HCT116 (cell line): ENCODE data around the gene FLT3LG. TPM values are rescaled to one million over a fixed set of nuclear protein-coding genes. Genes with fewer than 3 reads are reported as not detected.
A peak's percentile ranks its signal among the peaks of the same experiment; 100 is the strongest.

Source experiments
- ATAC-seq: fragments of 200-7000 bp; cut with Tn5 transposase; 2 replicates; pipeline ENCODE4 v1.9.1; 2020; ENCODE audit warnings: mild to moderate bottlenecking, moderate library complexity
- BruUV-seq: library from RNA; stranded (reverse); fragments of 400-500 nt; replicated peaks from 2 replicates; lab custom pipeline; 2021; lab: Mats Ljungman, UMichigan
- CTCF ChIA-PET: fragments of 300-600 bp; sonication (Branson Sonifier 250); formaldehyde crosslinking; loops from one replicate; lab custom pipeline; 2021; ENCODE audit warnings: antibody characterized with exemption; lab: Charles Lee
- POLR2A ChIA-PET: fragments of 300-600, 350-600 bp; sonication (Branson Sonifier 250); formaldehyde crosslinking; loops from one replicate; lab custom pipeline; 2021; ENCODE audit warnings: antibody characterized with exemption; lab: Charles Lee
- RAD21 ChIA-PET, 2 experiments: fragments of 300-600 bp; sonication (Branson Sonifier 250); formaldehyde crosslinking; loops; one replicate each; lab custom pipeline; 2023; ENCODE audit warnings: low total read pairs in 2 of 2; ENCODE audit not compliant: uncharacterized antibody in 2 of 2, unreplicated experiment in 2 of 2, low non-redundant PET in 1 of 2; lab: Charles Lee
- DNase-seq: peaks from one replicate; pipeline ENCODE4 v3.0.0-alpha.2; 2010; ENCODE audit warnings: low read depth, low spot score
- H2AFZ ChIP-seq: fragments of 200-600 bp; shearing (Covaris generic), sonication (generic); 2 replicates; pipeline ENCODE4 v1.6.1; 2017; ENCODE audit warnings: low read depth, mixed run types, mixed read lengths, antibody characterized with exemption, low read length; ENCODE audit not compliant: poor library complexity, severe bottlenecking
- H3K27ac ChIP-seq: 2 replicates; pipeline ENCODE4 v1.5.1; 2012; ENCODE audit warnings: low read depth, low read length
- H3K27me3 ChIP-seq: fragments of 200-600 bp; sonication (generic); 2 replicates; pipeline ENCODE4 v1.6.1; 2016; ENCODE audit warnings: mixed run types, low read length, mixed read lengths; ENCODE audit not compliant: insufficient read depth
- H3K36me3 ChIP-seq, 2 experiments: fragments of 200-500 bp in 1 of 2; fragments of 200-600 bp in 1 of 2; sonication (Bioruptor generic) in 1 of 2; sonication (generic) in 1 of 2; 2 replicates each; pipeline versions ENCODE4 v1.5.1 to v1.6.1; 2014 to 2016; ENCODE audit warnings: low read length in 2 of 2, inconsistent platforms in 1 of 2, mixed read lengths in 1 of 2, mixed run types in 1 of 2; ENCODE audit not compliant: insufficient read depth in 2 of 2, control insufficient read depth in 1 of 2
- H3K4me1 ChIP-seq, 2 experiments: fragments of 200-600 bp in 1 of 2; sonication (generic) in 1 of 2; 2 replicates each; pipeline versions ENCODE4 v1.5.1 to v1.6.1; 2012 to 2017; ENCODE audit warnings: low read length in 2 of 2, inconsistent platforms in 1 of 2, mild to moderate bottlenecking in 1 of 2, mixed read lengths in 1 of 2, mixed run types in 1 of 2, moderate library complexity in 1 of 2; ENCODE audit not compliant: insufficient read depth in 2 of 2, control insufficient read depth in 1 of 2
- H3K4me2 ChIP-seq: fragments of 200-600 bp; sonication (generic); 2 replicates; pipeline ENCODE4 v1.6.1; 2017; ENCODE audit warnings: mixed run types, low read length, mixed read lengths
- H3K4me3 ChIP-seq, 2 experiments: fragments of 200-600 bp in 1 of 2; sonication (generic) in 1 of 2; replicated peaks in 1 of 2; 2 replicates each; pipeline ENCODE4 v1.5.1; 2011 to 2016; ENCODE audit warnings: low read length in 2 of 2, control low read depth in 1 of 2, low read depth in 1 of 2, mild to moderate bottlenecking in 1 of 2, mixed read lengths in 1 of 2, mixed run types in 1 of 2
- H3K79me2 ChIP-seq: fragments of 200-600 bp; sonication (generic); 2 replicates; pipeline ENCODE4 v1.6.1; 2017; ENCODE audit warnings: mild to moderate bottlenecking, mixed run types, low read length, moderate library complexity, mixed read lengths; ENCODE audit not compliant: insufficient read depth
- H3K9ac ChIP-seq: fragments of 200-600 bp; sonication (generic); 2 replicates; pipeline ENCODE4 v1.6.1; 2016; ENCODE audit warnings: low read length, mixed read lengths
- H3K9me2 ChIP-seq: fragments of 200-600 bp; sonication (generic), shearing (Covaris generic); 2 replicates; pipeline ENCODE4 v1.6.1; 2017; ENCODE audit warnings: mixed run types, mild to moderate bottlenecking, moderate library complexity; ENCODE audit not compliant: insufficient read depth
- H3K9me3 ChIP-seq, 2 experiments: fragments of 200-500 bp in 1 of 2; fragments of 200-600 bp in 1 of 2; sonication (Bioruptor generic) in 1 of 2; sonication (generic) in 1 of 2; 2 replicates each; pipeline ENCODE4 v1.6.1; 2014 to 2017; ENCODE audit warnings: low read length in 2 of 2, mixed read lengths in 2 of 2, inconsistent platforms in 1 of 2, low read depth in 1 of 2, mild to moderate bottlenecking in 1 of 2, mixed run types in 1 of 2, moderate library complexity in 1 of 2; ENCODE audit not compliant: control insufficient read depth in 1 of 2, insufficient read depth in 1 of 2
- H4K20me1 ChIP-seq: fragments of 200-600 bp; sonication (generic), shearing (Covaris generic); 2 replicates; pipeline ENCODE4 v1.6.1; 2017; ENCODE audit warnings: mixed run types, mild to moderate bottlenecking, moderate library complexity; ENCODE audit not compliant: insufficient read depth
- ATF3 ChIP-seq: IDR thresholded peaks from 2 replicates; pipeline ENCODE4 v1.6.1; 2012
- CBX3 ChIP-seq: IDR thresholded peaks from 2 replicates; pipeline ENCODE4 v1.6.1; 2012; ENCODE audit warnings: low read depth
- CTCF ChIP-seq, 3 experiments: fragments of 200-600 bp in 1 of 3; sonication (generic) in 1 of 3; IDR thresholded peaks in 2 of 3; conservative IDR thresholded peaks in 1 of 3; 2 replicates each; pipeline ENCODE4 v1.5.1; 2012 to 2017; ENCODE audit warnings: low read depth in 2 of 3, low read length in 2 of 3, antibody characterized with exemption in 1 of 3, borderline replicate concordance in 1 of 3, control low read depth in 1 of 3, mild to moderate bottlenecking in 1 of 3, mixed read lengths in 1 of 3, mixed run types in 1 of 3, moderate library complexity in 1 of 3; ENCODE audit not compliant: insufficient read depth in 1 of 3
- ELF1 ChIP-seq: IDR thresholded peaks from 2 replicates; pipeline ENCODE4 v1.6.1; 2012; ENCODE audit warnings: low read depth, borderline replicate concordance
- EZH2 ChIP-seq: fragments of 200-600 bp; sonication (generic); IDR thresholded peaks from 2 replicates; pipeline ENCODE4 v1.6.1; 2017; ENCODE audit warnings: antibody characterized with exemption, mixed run types
- EZH2phosphoT487 ChIP-seq: fragments of 200-600 bp; IDR thresholded peaks from 2 replicates; pipeline ENCODE4 v1.6.1; 2018; ENCODE audit warnings: antibody characterized with exemption, borderline replicate concordance
- FOSL1 ChIP-seq: IDR thresholded peaks from 2 replicates; pipeline ENCODE4 v1.6.1; 2012; ENCODE audit warnings: low read depth
- JUND ChIP-seq: IDR thresholded peaks from 2 replicates; pipeline ENCODE4 v1.6.1; 2012
- MAX ChIP-seq: IDR thresholded peaks from 2 replicates; pipeline ENCODE4 v1.6.1; 2012
- POLR2AphosphoS5 ChIP-seq: IDR thresholded peaks from 2 replicates; pipeline ENCODE4 v1.6.1; 2011; ENCODE audit warnings: mild to moderate bottlenecking, low read depth, low read length, moderate library complexity
- RAD21 ChIP-seq: IDR thresholded peaks from 2 replicates; pipeline ENCODE4 v1.6.1; 2012; ENCODE audit warnings: low read depth, mild to moderate bottlenecking
- SP1 ChIP-seq: IDR thresholded peaks from 2 replicates; pipeline ENCODE4 v1.6.1; 2012; ENCODE audit warnings: low read depth
- SRF ChIP-seq: IDR thresholded peaks from 2 replicates; pipeline ENCODE4 v1.6.1; 2012; ENCODE audit warnings: low read depth
- TCF7L2 ChIP-seq: IDR thresholded peaks from 2 replicates; pipeline ENCODE4 v1.7.0; 2011; ENCODE audit warnings: borderline replicate concordance, inconsistent platforms; ENCODE audit not compliant: insufficient read depth, insufficient read length; ENCODE audit errors: extremely low read depth
- ZFX ChIP-seq: fragments of 450-650 bp; IDR thresholded peaks from 2 replicates; pipeline ENCODE4 v1.6.1; 2017
- ZNF274 ChIP-seq: fragments of 200-500 bp; sonication (Bioruptor generic); IDR thresholded peaks from 2 replicates; pipeline ENCODE4 v1.6.1; 2014; ENCODE audit warnings: mild to moderate bottlenecking, low read depth, low read length, inconsistent platforms
- intact Hi-C: fragments of 100-400 bp; cut with micrococcal nuclease; formaldehyde crosslinking; loops from 2 replicates; pipeline ENCODE4 v1.10.0; 2022
- total RNA-seq: library from RNA; stranded (reverse); gene quantifications from one replicate; pipeline ENCODE4 v1.2.1, GENCODE V29; 2021; ENCODE audit not compliant: unreplicated experiment

The FLT3LG gene
- total RNA-seq, 1 experiment from 2014 or later = 3.8 TPM

- intact Hi-C loops = no loop called here
Observed at GRCh38 chr19:49450405-49450804, 23.6 kb upstream of the FLT3LG start.

More at GRCh38 chr19:49450405-49450804, 23.6 kb upstream of the FLT3LG start:
- peak overlapping the region; percentile 91 for H3K27ac ChIP-seq
- TF ChIP-seq JUND (no peak), SRF (no peak), SP1 (no peak), ATF3 (no peak), ZFX (no peak), EZH2phosphoT487 (no peak), RAD21 (no peak), CTCF (IDR thresholded peaks at IDR 0.05 in 2 of 3, conservative IDR thresholded peaks at IDR 0.05 in 1 of 3; ENCODE audit: borderline replicate concordance in 1 of 3, insufficient read depth in 1 of 3, low read depth in 2 of 3, low read length in 2 of 3) (no peak), FOSL1 (no peak), CBX3 (no peak), ELF1 (no peak), TCF7L2 (no peak), EZH2 (no peak), POLR2AphosphoS5 (no peak), ZNF274 (no peak), MAX (no peak)
- ChIA-PET RAD21 (no interaction called here), POLR2A (no interaction called here), CTCF (no interaction called here)
- no TSS peak for BruUV-seq
- H4K20me1 ChIP-seq = no peaks in the 10 kb centered on the region
- peak overlapping the region; percentile 99 for H3K9ac ChIP-seq
- H3K79me2 ChIP-seq = peaks cover 34% of the 10 kb centered on the region
- ATAC-seq (no peak), DNase-seq (no peak)
- H3K9me3 ChIP-seq = no peaks in the 10 kb centered on the region
- H3K4me3 ChIP-seq = peak overlapping the region; percentile 98 to 100
- peaks cover 23 to 41% of the 10 kb centered on the region in 2 experiments; a peak in 3 of 4 replicates for H3K4me1 ChIP-seq
- H2AFZ ChIP-seq = no peak overlapping the region
- H3K27me3 ChIP-seq = no peaks in the 10 kb centered on the region
- H3K9me2 ChIP-seq = no peaks in the 10 kb centered on the region
- H3K36me3 ChIP-seq = peaks cover 14 to 16% of the 10 kb centered on the region in 2 experiments; a peak in 2 of 4 replicates
- peak overlapping the region; percentile 90 for H3K4me2 ChIP-seq
